Activated CD4-positive, alpha-beta T cell treated with anti-CD3 and anti-CD28 coated beads, Interleukin-2, Interleukin-4, amounts not matched to agents 100 ng/mL and 50 ng/mL, durations not matched to agents 16 hours and 8 hours (primary cell): ENCODE measurements around the gene PIK3R4.

ENCODE experiments used
- DNase-seq: peaks from one replicate; pipeline ENCODE4 v3.0.0-alpha.2; 2020; ENCODE audit warnings: low spot score

The PIK3R4 gene

GRCh38 chr3:130741946-130742610, 4.6 kb downstream of the PIK3R4 start:
- DNase-seq, result no peak

- no peak for DNase-seq
Observed at GRCh38 chr3:130739848-130740247, 6.8 kb downstream of the PIK3R4 start.

- no peak for DNase-seq
Observed at GRCh38 chr3:130738241-130738640, 8.4 kb downstream of the PIK3R4 start.

- peak; percentile 17 for DNase-seq
Observed at GRCh38 chr3:130737622-130738021, 9.0 kb downstream of the PIK3R4 start.

GRCh38 chr3:130733236-130733875, 13.3 kb downstream of the PIK3R4 start:
- no peak for DNase-seq

GRCh38 chr3:130732501-130732900, 14.1 kb downstream of the PIK3R4 start:
- no peak for DNase-seq

- no peak for DNase-seq
Observed at GRCh38 chr3:130731817-130732216, 14.8 kb downstream of the PIK3R4 start.

- no peak for DNase-seq
Observed at GRCh38 chr3:130729154-130729553, 17.5 kb downstream of the PIK3R4 start.

GRCh38 chr3:130728037-130728436, 18.6 kb downstream of the PIK3R4 start:
- no peak for DNase-seq

- no peak for DNase-seq
Observed at GRCh38 chr3:130725746-130726145, 20.9 kb downstream of the PIK3R4 start.

GRCh38 chr3:130715616-130716015, 31.0 kb downstream of the PIK3R4 start:
- DNase-seq, result no peak

- no peak for DNase-seq
Observed at GRCh38 chr3:130712718-130713423, 33.8 kb downstream of the PIK3R4 start.

- DNase-seq, result no peak
Observed at GRCh38 chr3:130711565-130712324, 34.9 kb downstream of the PIK3R4 start.

GRCh38 chr3:130709671-130710070, 37.0 kb downstream of the PIK3R4 start:
- DNase-seq, result no peak

GRCh38 chr3:130707902-130708601, 38.6 kb downstream of the PIK3R4 start:
- DNase-seq, result no peak

- no peak for DNase-seq
Observed at GRCh38 chr3:130705501-130705900, 41.1 kb downstream of the PIK3R4 start.

- no peak for DNase-seq
Observed at GRCh38 chr3:130702985-130703384, 43.6 kb downstream of the PIK3R4 start.

GRCh38 chr3:130700541-130700940, 46.1 kb downstream of the PIK3R4 start:
- no peak for DNase-seq

GRCh38 chr3:130699765-130700164, 46.9 kb downstream of the PIK3R4 start:
- DNase-seq, result peak; percentile 39

- DNase-seq, result no peak
Observed at GRCh38 chr3:130693314-130693713, 53.3 kb downstream of the PIK3R4 start.

- peak; percentile 23 for DNase-seq
Observed at GRCh38 chr3:130692455-130692854, 54.2 kb downstream of the PIK3R4 start.
